HFFc6 (cell line): ENCODE data around the gene PLA2G3. TPM values are rescaled to one million over a fixed set of nuclear protein-coding genes. Genes with fewer than 3 reads are reported as not detected.

Experiments
- DNase-seq: peaks from one replicate; pipeline ENCODE4 v3.0.0-alpha.2; 2018
- H3K27ac Mint-ChIP-seq: 2 replicates; pipeline ENCODE4 v1.8.0; 2020; ENCODE audit warnings: mild to moderate bottlenecking, mixed read lengths
- H3K27me3 Mint-ChIP-seq: 2 replicates; pipeline ENCODE4 v1.8.0; 2021; ENCODE audit warnings: mild to moderate bottlenecking, moderate library complexity, mixed read lengths; ENCODE audit not compliant: insufficient read depth
- H3K36me3 Mint-ChIP-seq: 2 replicates; pipeline ENCODE4 v1.8.0; 2021; ENCODE audit warnings: low read depth, mixed read lengths
- H3K4me1 Mint-ChIP-seq: 2 replicates; pipeline ENCODE4 v1.8.0; 2020; ENCODE audit warnings: low read depth, mixed read lengths
- H3K4me3 Mint-ChIP-seq: 2 replicates; pipeline ENCODE4 v1.8.0; 2020; ENCODE audit warnings: mild to moderate bottlenecking, moderate library complexity, mixed read lengths
- H3K9me3 Mint-ChIP-seq: 2 replicates; pipeline ENCODE4 v1.8.0; 2020; ENCODE audit warnings: mild to moderate bottlenecking, mixed read lengths
- long read RNA-seq: library from polyadenylated mRNA; unstranded; transcript quantifications from one replicate; pipeline ENCODE4 v2.0.0, GENCODE V29; 2019
- total RNA-seq, 6 experiments: library from RNA; stranded (reverse); fragmentation: NEBNext Ultra II Directional; extraction: Animal tissue kit (Norgen Biotek cat#: 25700); gene quantifications; 2 replicates in 1 of 6; 3 replicates in 5 of 6; pipeline ENCODE4 v1.2.3, GENCODE V29; 2021
- TF ChIP-seq, protein P1 (sequence below): fragments of 200-600 bp; sonication (generic); IDR thresholded peaks from 2 replicates; pipeline ENCODE4 v1.5.0; 2021; ENCODE audit warnings: antibody characterized with exemption, mild to moderate bottlenecking

The PLA2G3 gene, protein sequence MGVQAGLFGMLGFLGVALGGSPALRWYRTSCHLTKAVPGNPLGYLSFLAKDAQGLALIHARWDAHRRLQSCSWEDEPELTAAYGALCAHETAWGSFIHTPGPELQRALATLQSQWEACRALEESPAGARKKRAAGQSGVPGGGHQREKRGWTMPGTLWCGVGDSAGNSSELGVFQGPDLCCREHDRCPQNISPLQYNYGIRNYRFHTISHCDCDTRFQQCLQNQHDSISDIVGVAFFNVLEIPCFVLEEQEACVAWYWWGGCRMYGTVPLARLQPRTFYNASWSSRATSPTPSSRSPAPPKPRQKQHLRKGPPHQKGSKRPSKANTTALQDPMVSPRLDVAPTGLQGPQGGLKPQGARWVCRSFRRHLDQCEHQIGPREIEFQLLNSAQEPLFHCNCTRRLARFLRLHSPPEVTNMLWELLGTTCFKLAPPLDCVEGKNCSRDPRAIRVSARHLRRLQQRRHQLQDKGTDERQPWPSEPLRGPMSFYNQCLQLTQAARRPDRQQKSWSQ
- total RNA-seq = under 1 TPM in 1 of 6 experiments, not detected in 5; 0.05 TPM
- long read RNA-seq = 0 reads

DNA sequence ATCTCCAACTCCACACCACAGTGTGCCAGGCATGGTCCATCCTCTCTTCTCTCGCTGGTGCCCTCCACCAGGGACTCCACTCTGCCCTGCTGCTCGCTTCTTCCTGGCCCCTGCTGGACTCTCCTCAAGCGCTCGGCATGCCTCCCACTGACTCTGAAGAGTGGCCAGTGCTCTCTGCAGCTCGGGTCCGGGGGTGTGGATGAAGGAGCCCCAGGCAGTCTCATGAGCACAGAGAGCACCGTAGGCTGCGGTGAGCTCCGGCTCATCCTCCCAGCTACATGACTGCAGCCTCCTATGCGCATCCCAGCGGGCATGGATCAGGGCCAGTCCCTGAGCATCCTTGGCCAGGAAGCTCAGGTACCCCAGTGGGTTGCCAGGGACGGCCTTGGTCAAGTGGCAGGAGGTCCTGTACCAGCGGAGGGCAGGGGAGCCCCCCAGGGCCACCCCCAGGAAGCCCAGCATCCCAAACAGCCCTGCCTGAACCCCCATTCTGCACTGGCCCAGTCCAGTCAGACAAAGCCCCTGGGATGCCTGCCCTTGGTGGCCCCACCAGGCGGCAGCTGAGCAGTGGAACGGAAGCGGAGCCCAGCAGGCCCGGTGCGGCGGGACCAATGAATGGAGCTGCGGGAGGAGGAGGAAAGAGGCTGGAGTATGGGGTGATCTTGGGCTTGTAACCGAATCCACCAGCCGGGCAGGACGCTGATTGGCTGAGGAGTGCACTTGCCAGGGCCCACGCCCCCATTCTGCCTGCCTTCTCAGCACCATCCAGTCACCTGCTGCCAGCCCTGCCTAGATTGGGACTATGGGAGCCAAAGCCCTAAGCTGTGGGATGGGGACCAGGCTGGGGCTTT lies at the start of gene PLA2G3:
PLA2G3 (minus strand) TSS at position 643 of the 851 bp plus-strand sequence; CDS start at position 489, 154 bp downstream.
- Mint-ChIP-seq H3K9me3 (peaks cover 9% of the 10 kb centered on the region), H3K27me3 (peaks cover 25% of the 10 kb centered on the region), H3K4me3 (no peak within 1 kb of the TSS), H3K4me1 (peaks cover 16% of the 10 kb centered on the region), H3K27ac (no peak within 1 kb of the TSS), H3K36me3 (no peaks in the 10 kb centered on the region)
- no peak for DNase-seq
- TF ChIP-seq, protein P1, sequence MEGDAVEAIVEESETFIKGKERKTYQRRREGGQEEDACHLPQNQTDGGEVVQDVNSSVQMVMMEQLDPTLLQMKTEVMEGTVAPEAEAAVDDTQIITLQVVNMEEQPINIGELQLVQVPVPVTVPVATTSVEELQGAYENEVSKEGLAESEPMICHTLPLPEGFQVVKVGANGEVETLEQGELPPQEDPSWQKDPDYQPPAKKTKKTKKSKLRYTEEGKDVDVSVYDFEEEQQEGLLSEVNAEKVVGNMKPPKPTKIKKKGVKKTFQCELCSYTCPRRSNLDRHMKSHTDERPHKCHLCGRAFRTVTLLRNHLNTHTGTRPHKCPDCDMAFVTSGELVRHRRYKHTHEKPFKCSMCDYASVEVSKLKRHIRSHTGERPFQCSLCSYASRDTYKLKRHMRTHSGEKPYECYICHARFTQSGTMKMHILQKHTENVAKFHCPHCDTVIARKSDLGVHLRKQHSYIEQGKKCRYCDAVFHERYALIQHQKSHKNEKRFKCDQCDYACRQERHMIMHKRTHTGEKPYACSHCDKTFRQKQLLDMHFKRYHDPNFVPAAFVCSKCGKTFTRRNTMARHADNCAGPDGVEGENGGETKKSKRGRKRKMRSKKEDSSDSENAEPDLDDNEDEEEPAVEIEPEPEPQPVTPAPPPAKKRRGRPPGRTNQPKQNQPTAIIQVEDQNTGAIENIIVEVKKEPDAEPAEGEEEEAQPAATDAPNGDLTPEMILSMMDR = no peak

GRCh38 chr22:31187627-31188026 lies 47.3 kb upstream of the PLA2G3 start:
- no peak overlapping the region for H3K27ac Mint-ChIP-seq
- H3K4me1 Mint-ChIP-seq = peaks cover 4% of the 10 kb centered on the region
- H3K36me3 Mint-ChIP-seq = peaks cover 19% of the 10 kb centered on the region; the same call in 1 of the 2 replicates
- TF ChIP-seq, protein P1 = no peak
- no peaks in the 10 kb centered on the region for H3K9me3 Mint-ChIP-seq
- H3K4me3 Mint-ChIP-seq = no peak overlapping the region
- H3K27me3 Mint-ChIP-seq = no peaks in the 10 kb centered on the region
- DNase-seq = no peak

DNA sequence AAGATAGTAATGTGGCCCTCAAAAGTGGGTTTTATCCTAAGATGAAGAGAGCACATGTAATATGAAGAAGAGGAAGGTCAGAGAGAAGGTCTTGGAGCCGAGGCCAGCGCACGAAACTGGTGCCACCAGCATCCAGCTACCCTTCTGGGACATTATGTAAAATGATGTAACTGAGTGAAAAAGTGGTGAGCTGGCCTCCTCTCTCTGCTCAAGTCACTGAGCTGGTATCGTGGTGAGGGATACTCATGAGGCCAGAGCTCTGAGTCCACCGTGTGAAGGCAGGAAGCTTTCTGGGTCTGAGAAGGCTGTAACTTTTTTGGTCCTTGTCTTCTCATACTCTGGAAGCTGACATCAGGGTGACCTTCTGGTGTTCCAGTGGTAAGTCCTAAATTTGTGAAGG lies 44.7 kb upstream of the PLA2G3 start:
- no peak overlapping the region for H3K4me3 Mint-ChIP-seq
- no peaks in the 10 kb centered on the region for H3K9me3 Mint-ChIP-seq
- H3K36me3 Mint-ChIP-seq = peaks cover 25% of the 10 kb centered on the region
- no peaks in the 10 kb centered on the region for H3K4me1 Mint-ChIP-seq
- DNase-seq = no peak
- peak overlapping the region; percentile 26; the same call in 1 of the 2 replicates for H3K27ac Mint-ChIP-seq
- TF ChIP-seq, protein P1 = no peak
- no peaks in the 10 kb centered on the region for H3K27me3 Mint-ChIP-seq

GRCh38 chr22:31184015-31184414 lies 43.7 kb upstream of the PLA2G3 start:
- no peak overlapping the region for H3K27ac Mint-ChIP-seq
- H3K36me3 Mint-ChIP-seq = peaks cover 25% of the 10 kb centered on the region
- no peaks in the 10 kb centered on the region for H3K27me3 Mint-ChIP-seq
- no peak for DNase-seq
- TF ChIP-seq, protein P1 = no peak
- no peaks in the 10 kb centered on the region for H3K9me3 Mint-ChIP-seq
- peaks cover 9% of the 10 kb centered on the region for H3K4me1 Mint-ChIP-seq
- no peak overlapping the region for H3K4me3 Mint-ChIP-seq

DNA sequence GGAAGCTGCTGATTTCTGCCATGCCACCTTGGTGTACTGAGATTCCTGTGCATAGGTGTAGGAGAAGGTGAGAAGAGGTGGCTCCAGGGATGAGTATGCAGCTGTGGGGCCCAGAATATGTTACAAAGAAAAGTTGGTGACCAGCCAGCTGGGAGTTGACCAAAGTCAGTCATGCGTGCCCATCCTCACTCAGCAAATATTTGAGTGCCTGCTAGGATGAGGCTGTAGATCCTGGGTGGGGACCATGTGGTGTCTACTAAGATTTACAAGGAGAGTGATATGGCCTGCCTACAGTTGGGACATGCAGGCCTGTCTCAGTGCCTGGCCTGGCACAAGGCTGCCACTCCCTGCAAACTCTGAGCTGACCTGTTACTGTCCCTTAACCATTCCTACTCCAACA lies 39.0 kb upstream of the PLA2G3 start:
- peak; percentile 22 for DNase-seq
- no peaks in the 10 kb centered on the region for H3K27me3 Mint-ChIP-seq
- peak overlapping the region; percentile 86; the same call in 1 of the 2 replicates for H3K27ac Mint-ChIP-seq
- H3K9me3 Mint-ChIP-seq = no peaks in the 10 kb centered on the region
- H3K4me3 Mint-ChIP-seq = no peak overlapping the region
- peaks cover 12% of the 10 kb centered on the region for H3K36me3 Mint-ChIP-seq
- TF ChIP-seq, protein P1 = no peak
- peaks cover 36% of the 10 kb centered on the region for H3K4me1 Mint-ChIP-seq
